HEK293 (cell line): Measurements from ENCODE around the gene THRA.

ENCODE experiments used
- CTCF ChIA-PET: fragments of 350-600 bp; formaldehyde crosslinking; extraction: SDS; loops from one replicate; lab custom pipeline; 2021; ENCODE audit warnings: antibody characterized with exemption; lab: Yijun Ruan, JAX
- POLR2A ChIA-PET: fragments of 300-600 bp; formaldehyde crosslinking; extraction: SDS; loops from one replicate; lab custom pipeline; 2020; ENCODE audit warnings: antibody characterized with exemption, inconsistent platforms; lab: Yijun Ruan, JAX
- H3K27ac ChIP-seq: fragments of 200-500 bp; sonication (Bioruptor generic); 2 replicates; pipeline ENCODE4 v1.5.1; 2014; ENCODE audit warnings: low read depth, low read length, control low read depth, inconsistent platforms; ENCODE audit errors: extremely low read depth
- H3K36me3 ChIP-seq, 2 experiments: fragments of 200-500 bp in 1 of 2; sonication (Bioruptor generic) in 1 of 2; 1 replicate in 1 of 2; 2 replicates in 1 of 2; pipeline ENCODE4 v1.5.1; 2014 to 2017; ENCODE audit warnings: inconsistent platforms in 2 of 2, low read length in 2 of 2; ENCODE audit not compliant: control insufficient read depth in 2 of 2, insufficient read depth in 1 of 2
- H3K4me1 ChIP-seq: fragments of 200-500 bp; sonication (Bioruptor generic); 2 replicates; pipeline ENCODE4 v1.5.1; 2014; ENCODE audit warnings: mild to moderate bottlenecking, low read length, inconsistent platforms; ENCODE audit not compliant: control insufficient read depth, insufficient read depth
- H3K4me3 ChIP-seq: 2 replicates; pipeline ENCODE4 v1.5.1; 2011; ENCODE audit warnings: low read depth, mild to moderate bottlenecking, control low read depth, low read length, moderate library complexity
- H3K9me3 ChIP-seq: fragments of 200-500 bp; sonication (Bioruptor generic); 2 replicates; pipeline ENCODE4 v1.5.1; 2014; ENCODE audit warnings: low read depth, low read length, inconsistent platforms; ENCODE audit not compliant: control insufficient read depth, insufficient read depth
- GLIS2 ChIP-seq: fragments of 450-650 bp; formaldehyde crosslinking; IDR thresholded peaks from 2 replicates; pipeline ENCODE4 v1.5.1; 2016; ENCODE audit warnings: missing biosample characterization, missing genetic modification characterization
- KLF1 ChIP-seq: fragments of 450-650 bp; formaldehyde crosslinking; IDR thresholded peaks from 2 replicates; pipeline ENCODE4 v1.5.1; 2016; ENCODE audit warnings: missing biosample characterization, missing genetic modification characterization
- MZF1 ChIP-seq: fragments of 450-650 bp; formaldehyde crosslinking; IDR thresholded peaks from 2 replicates; pipeline ENCODE4 v1.5.1; 2017; ENCODE audit warnings: missing biosample characterization, missing genetic modification characterization, borderline replicate concordance
- PRDM1 ChIP-seq: fragments of 450-650 bp; formaldehyde crosslinking; IDR thresholded peaks from 2 replicates; pipeline ENCODE4; 2016; ENCODE audit warnings: missing biosample characterization, missing genetic modification characterization
- WT1 ChIP-seq: fragments of 450-650 bp; formaldehyde crosslinking; IDR thresholded peaks from 2 replicates; pipeline ENCODE4 v1.5.1; 2016; ENCODE audit warnings: missing biosample characterization, missing genetic modification characterization
- ZFHX2 ChIP-seq: fragments of 450-650 bp; formaldehyde crosslinking; conservative IDR thresholded peaks from 2 replicates; pipeline ENCODE4 v1.5.1; 2016; ENCODE audit warnings: missing biosample characterization, missing genetic modification characterization
- ZNF121 ChIP-seq: fragments of 450-650 bp; formaldehyde crosslinking; IDR thresholded peaks from 2 replicates; pipeline ENCODE4 v1.5.1; 2016; ENCODE audit warnings: missing biosample characterization, missing genetic modification characterization
- ZNF274 ChIP-seq, 2 experiments: fragments of 200-500 bp in 1 of 2; fragments of 450-650 bp in 1 of 2; sonication (Bioruptor generic) in 1 of 2; formaldehyde crosslinking in 1 of 2; IDR thresholded peaks; 2 replicates each; pipeline versions ENCODE4 v1.5.1 to v1.6.1; 2014 to 2016; ENCODE audit warnings: borderline replicate concordance in 1 of 2, inconsistent platforms in 1 of 2, low read length in 1 of 2, missing biosample characterization in 1 of 2, missing genetic modification characterization in 1 of 2
- TF ChIP-seq, protein P1 (sequence below): fragments of 450-650 bp; IDR thresholded peaks from 2 replicates; pipeline ENCODE4 v1.5.1; 2018; ENCODE audit warnings: missing biosample characterization, missing genetic modification characterization
- TF ChIP-seq, protein P2 (sequence below): fragments of 450-650 bp; formaldehyde crosslinking; IDR thresholded peaks from 2 replicates; pipeline ENCODE4 v1.5.1; 2016; ENCODE audit warnings: missing biosample characterization, missing genetic modification characterization
- TF ChIP-seq, protein P3 (sequence below): fragments of 450-650 bp; formaldehyde crosslinking; IDR thresholded peaks from 2 replicates; pipeline ENCODE4 v1.5.1; 2016; ENCODE audit warnings: missing biosample characterization, missing genetic modification characterization

THRA gene

DNA sequence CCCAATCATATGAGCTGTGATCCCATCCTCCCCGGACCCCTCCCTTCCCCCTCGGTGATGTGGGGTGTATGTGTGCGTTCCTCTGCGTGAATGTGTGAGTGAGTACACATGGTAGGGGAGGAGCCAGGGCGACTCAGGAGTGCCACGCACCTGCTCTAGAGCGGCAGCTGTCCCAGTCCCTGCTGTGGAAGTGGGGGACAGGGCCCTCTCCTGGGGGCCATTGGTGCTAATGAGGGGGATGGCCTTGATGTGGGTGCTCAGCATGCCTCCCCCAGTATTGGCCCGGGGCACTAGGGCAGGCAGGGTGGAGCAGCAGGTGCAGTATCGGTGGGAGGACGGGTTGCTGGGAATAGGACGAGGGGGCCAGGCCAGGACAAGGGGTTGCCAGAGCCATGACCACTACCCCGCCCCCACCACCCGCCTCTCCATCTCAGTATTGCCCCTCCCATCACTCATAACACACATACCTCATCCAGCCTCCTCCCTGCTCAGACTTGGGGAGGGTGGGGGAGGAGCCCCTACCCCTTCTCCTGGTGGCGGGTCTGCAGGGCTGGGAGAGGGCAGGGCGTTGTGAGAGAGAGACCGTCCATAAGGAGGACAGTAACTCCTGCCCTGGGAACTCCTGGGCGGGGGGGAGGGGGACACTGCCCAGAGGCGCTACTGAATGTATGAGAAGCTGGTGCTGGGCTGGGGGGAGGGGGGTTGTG, 29.1 kb downstream of the THRA start:
- Histone ChIP-seq H3K9me3 (no peaks in the 10 kb centered on the region), H3K4me3 (no peak overlapping the region), H3K36me3 (peaks cover 9 to 64% of the 10 kb centered on the region in 2 experiments; a peak in 2 of 3 replicates), H3K4me1 (no peaks in the 10 kb centered on the region), H3K27ac (no peak overlapping the region)
- TF ChIP-seq, protein P1, sequence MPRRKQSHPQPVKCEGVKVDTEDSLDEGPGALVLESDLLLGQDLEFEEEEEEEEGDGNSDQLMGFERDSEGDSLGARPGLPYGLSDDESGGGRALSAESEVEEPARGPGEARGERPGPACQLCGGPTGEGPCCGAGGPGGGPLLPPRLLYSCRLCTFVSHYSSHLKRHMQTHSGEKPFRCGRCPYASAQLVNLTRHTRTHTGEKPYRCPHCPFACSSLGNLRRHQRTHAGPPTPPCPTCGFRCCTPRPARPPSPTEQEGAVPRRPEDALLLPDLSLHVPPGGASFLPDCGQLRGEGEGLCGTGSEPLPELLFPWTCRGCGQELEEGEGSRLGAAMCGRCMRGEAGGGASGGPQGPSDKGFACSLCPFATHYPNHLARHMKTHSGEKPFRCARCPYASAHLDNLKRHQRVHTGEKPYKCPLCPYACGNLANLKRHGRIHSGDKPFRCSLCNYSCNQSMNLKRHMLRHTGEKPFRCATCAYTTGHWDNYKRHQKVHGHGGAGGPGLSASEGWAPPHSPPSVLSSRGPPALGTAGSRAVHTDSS = no peak
- TF ChIP-seq KLF1 (peak; percentile 48), PRDM1 (tag by site-specific recombination) (no peak), GLIS2 (peak; percentile 36), ZFHX2 (peak; percentile 49), WT1 (tag by site-specific recombination) (0 out of 2 replicates have a peak, but pooled peaks have one; percentile 20)
- CTCF ChIA-PET = interaction anchor here (1.1 to 1.5 kb wide), 3 partner anchors 16 to 27 kb away, joined by 4 to 9 read pairs (median 6); no protein-coding TSS in a partner anchor
- POLR2A ChIA-PET = interaction anchor here (0.6 to 2.1 kb wide), 2 partner anchors 19 to 528 kb away, joined by 5 to 10 read pairs; no protein-coding TSS in a partner anchor

DNA sequence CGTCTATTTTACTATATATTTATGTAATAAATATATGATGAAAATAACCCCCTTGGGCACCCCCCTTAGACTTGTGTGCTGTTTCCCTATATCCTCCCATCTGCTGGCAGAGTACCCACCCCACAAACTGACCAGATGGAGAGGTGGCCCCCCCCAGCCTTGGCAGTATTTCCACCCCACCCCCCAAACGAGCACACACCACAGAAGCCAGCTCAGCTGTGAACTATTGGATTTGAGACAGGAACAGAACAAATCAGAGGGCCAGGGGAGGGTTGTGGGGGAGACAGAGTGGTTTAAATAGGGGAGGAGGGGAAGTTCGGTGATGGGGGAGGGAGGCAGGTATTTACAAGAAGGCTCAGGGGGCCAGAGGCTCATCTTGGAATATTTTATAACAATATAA, 29.8 kb downstream of the THRA start:
- H3K4me1 ChIP-seq = no peaks in the 10 kb centered on the region
- ChIA-PET CTCF (interaction anchor here (0.6 to 1.5 kb wide), 5 partner anchors 17 to 148 kb away, joined by 4 to 9 read pairs (median 5); no protein-coding TSS in a partner anchor), POLR2A (interaction anchor here (0.8 to 2.1 kb wide), 3 partner anchors 19 to 39 kb away, joined by 3 to 10 read pairs (median 3); partner anchors contain the start of genes MED24 and THRA)
- no peak overlapping the region for H3K4me3 ChIP-seq
- no peak for TF ChIP-seq ZNF121 (tag by site-specific recombination)
- TF ChIP-seq, protein P2, sequence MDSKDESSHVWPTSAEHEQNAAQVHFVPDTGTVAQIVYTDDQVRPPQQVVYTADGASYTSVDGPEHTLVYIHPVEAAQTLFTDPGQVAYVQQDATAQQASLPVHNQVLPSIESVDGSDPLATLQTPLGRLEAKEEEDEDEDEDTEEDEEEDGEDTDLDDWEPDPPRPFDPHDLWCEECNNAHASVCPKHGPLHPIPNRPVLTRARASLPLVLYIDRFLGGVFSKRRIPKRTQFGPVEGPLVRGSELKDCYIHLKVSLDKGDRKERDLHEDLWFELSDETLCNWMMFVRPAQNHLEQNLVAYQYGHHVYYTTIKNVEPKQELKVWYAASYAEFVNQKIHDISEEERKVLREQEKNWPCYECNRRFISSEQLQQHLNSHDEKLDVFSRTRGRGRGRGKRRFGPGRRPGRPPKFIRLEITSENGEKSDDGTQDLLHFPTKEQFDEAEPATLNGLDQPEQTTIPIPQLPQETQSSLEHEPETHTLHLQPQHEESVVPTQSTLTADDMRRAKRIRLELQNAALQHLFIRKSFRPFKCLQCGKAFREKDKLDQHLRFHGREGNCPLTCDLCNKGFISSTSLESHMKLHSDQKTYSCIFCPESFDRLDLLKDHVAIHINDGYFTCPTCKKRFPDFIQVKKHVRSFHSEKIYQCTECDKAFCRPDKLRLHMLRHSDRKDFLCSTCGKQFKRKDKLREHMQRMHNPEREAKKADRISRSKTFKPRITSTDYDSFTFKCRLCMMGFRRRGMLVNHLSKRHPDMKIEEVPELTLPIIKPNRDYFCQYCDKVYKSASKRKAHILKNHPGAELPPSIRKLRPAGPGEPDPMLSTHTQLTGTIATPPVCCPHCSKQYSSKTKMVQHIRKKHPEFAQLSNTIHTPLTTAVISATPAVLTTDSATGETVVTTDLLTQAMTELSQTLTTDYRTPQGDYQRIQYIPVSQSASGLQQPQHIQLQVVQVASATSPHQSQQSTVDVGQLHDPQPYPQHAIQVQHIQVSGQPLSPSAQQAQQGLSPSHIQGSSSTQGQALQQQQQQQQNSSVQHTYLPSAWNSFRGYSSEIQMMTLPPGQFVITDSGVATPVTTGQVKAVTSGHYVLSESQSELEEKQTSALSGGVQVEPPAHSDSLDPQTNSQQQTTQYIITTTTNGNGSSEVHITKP = 0 out of 2 replicates have a peak, but pooled peaks have one; percentile 16
- peaks cover 4 to 59% of the 10 kb centered on the region in 2 experiments; a peak in 2 of 3 replicates for H3K36me3 ChIP-seq
- no peaks in the 10 kb centered on the region for H3K9me3 ChIP-seq
- H3K27ac ChIP-seq = no peak overlapping the region

DNA sequence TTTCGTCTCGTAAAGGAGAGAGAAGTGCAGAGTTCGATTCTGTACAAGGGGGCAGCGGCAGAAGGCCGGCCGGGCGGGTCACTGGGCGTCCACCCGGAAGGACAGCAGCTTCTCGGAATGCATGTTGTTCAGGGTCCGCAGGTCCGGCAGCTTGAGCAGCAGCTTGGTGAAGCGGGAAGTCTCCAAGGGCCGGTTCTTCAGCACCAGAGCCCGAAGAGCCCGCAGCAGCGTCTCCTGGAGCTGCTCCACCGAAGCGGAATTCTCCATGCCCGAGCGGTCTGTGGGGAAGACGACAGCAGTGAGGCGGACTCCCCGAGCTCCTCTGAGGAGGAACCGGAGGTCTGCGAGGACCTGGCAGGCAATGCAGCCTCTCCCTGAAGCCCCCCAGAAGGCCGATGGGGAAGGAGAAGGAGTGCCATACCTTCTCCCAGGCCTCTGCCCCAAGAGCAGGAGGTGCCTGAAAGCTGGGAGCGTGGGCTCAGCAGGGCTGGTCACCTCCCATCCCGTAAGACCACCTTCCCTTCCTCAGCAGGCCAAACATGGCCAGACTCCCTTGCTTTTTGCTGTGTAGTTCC, 30.3 kb downstream of the THRA start:
- POLR2A ChIA-PET = interaction anchor here (0.8 to 2.1 kb wide), 4 partner anchors 18 to 47 kb away, joined by 3 to 10 read pairs (median 3); partner anchors contain the start of genes CASC3, MED24 and THRA
- H3K27ac ChIP-seq = no peak overlapping the region; the same call in 1 of the 2 replicates
- CTCF ChIA-PET = interaction anchor here (0.6 to 1.5 kb wide), 7 partner anchors 9 to 148 kb away, joined by 4 to 9 read pairs (median 4); no protein-coding TSS in a partner anchor
- TF ChIP-seq MZF1 (tag by site-specific recombination) = no peak
- TF ChIP-seq ZFHX2 = no peak
- no peak for TF ChIP-seq ZNF274 (IDR thresholded peaks at IDR 0.05; ENCODE audit: low read length)
- no peak for TF ChIP-seq ZNF274 (tag by site-specific recombination; IDR thresholded peaks at IDR 0.05; ENCODE audit: borderline replicate concordance)
- TF ChIP-seq, protein P3, sequence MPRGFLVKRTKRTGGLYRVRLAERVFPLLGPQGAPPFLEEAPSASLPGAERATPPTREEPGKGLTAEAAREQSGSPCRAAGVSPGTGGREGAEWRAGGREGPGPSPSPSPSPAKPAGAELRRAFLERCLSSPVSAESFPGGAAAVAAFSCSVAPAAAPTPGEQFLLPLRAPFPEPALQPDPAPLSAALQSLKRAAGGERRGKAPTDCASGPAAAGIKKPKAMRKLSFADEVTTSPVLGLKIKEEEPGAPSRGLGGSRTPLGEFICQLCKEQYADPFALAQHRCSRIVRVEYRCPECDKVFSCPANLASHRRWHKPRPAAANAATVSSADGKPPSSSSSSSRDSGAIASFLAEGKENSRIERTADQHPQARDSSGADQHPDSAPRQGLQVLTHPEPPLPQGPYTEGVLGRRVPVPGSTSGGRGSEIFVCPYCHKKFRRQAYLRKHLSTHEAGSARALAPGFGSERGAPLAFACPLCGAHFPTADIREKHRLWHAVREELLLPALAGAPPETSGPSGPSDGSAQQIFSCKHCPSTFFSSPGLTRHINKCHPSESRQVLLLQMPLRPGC = no peak
- TF ChIP-seq, all 188 proteins: peak for 0
- Histone ChIP-seq H3K4me3 (no peak overlapping the region), H3K9me3 (no peaks in the 10 kb centered on the region), H3K36me3 (peaks cover 4 to 54% of the 10 kb centered on the region in 2 experiments; a peak in 2 of 3 replicates), H3K4me1 (no peaks in the 10 kb centered on the region)
